GM20000 (cell line): ENCODE data around the gene SELENON.
A peak's percentile ranks its signal among the peaks of the same experiment; 100 is the strongest.

ENCODE experiments used
- DNase-seq: peaks from one replicate; pipeline ENCODE4 v3.0.0; 2012; ENCODE audit warnings: low spot score
- TF ChIP-seq, protein P1 (sequence below): IDR thresholded peaks from 2 replicates; pipeline ENCODE4 v1.5.1; 2012; ENCODE audit warnings: mild to moderate bottlenecking, control low read depth; ENCODE audit errors: extremely low read depth, missing control alignments

SELENON gene

DNA sequence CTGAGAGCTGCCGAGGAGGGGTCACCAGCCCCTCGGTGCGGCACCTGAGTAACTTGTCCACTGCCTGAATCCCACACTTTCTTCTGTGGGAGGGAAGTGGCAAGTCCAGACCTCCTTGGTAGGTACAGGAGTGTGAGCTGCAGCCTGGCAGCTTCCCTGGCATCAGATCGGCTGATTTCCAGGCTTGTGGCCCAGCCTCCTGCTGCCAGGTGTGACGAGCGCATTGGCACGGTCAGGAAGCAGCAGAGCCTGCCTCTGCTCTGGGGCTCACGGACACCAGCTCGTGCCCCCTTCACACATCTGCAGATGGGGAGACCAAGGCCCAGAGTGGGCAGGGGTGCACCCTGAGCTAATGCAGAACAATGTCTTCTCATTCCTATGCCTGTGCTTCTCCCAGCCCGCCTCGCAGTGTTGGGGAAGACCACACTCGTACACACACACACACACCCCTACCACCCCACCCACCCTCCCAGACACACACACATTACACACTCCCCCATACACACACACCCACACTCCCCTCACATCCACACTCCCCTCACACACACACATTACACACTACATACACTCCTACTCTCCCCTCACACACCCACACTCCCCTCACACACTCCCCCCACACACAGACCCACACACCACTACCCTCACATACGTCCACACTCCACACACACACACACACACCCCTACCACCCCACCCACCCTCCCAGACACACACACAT is 33.1 kb upstream of the SELENON start:
- DNase-seq: no peak

DNA sequence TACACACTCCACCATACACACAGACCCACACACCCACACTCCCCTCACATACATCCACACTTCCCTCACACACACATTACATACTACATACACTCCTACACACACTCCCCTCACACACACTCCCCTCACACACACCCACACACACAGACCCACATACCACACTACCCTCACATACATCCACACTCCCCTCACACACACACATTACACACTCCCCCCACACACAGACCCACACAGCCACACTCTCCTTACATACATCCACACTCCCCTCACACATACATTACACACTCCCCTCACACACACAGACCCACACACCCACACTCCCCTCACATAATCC is 32.6 kb upstream of the SELENON start:
- DNase-seq: no peak
- TF ChIP-seq, protein P1, sequence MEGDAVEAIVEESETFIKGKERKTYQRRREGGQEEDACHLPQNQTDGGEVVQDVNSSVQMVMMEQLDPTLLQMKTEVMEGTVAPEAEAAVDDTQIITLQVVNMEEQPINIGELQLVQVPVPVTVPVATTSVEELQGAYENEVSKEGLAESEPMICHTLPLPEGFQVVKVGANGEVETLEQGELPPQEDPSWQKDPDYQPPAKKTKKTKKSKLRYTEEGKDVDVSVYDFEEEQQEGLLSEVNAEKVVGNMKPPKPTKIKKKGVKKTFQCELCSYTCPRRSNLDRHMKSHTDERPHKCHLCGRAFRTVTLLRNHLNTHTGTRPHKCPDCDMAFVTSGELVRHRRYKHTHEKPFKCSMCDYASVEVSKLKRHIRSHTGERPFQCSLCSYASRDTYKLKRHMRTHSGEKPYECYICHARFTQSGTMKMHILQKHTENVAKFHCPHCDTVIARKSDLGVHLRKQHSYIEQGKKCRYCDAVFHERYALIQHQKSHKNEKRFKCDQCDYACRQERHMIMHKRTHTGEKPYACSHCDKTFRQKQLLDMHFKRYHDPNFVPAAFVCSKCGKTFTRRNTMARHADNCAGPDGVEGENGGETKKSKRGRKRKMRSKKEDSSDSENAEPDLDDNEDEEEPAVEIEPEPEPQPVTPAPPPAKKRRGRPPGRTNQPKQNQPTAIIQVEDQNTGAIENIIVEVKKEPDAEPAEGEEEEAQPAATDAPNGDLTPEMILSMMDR: no peak

More for the DNA sequence above, 33.1 kb upstream of the SELENON start:
- TF ChIP-seq, protein P1: no peak

DNA sequence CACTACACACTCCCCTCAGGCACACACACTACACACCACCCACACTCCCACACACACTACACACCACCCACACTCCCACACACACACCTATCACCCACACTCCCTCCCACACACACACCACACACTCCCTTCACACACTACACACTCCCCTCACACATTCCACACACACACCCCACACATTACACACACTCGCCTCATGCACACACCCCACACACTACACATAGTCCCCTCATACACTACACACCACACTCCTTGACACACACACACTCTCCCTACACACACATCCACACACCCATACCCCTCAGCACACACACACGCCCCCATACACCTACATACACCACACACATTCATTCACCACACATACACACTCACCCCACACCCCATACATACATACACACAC is 31.0 kb upstream of the SELENON start:
- DNase-seq: no peak
- TF ChIP-seq, protein P1: no peak

DNA sequence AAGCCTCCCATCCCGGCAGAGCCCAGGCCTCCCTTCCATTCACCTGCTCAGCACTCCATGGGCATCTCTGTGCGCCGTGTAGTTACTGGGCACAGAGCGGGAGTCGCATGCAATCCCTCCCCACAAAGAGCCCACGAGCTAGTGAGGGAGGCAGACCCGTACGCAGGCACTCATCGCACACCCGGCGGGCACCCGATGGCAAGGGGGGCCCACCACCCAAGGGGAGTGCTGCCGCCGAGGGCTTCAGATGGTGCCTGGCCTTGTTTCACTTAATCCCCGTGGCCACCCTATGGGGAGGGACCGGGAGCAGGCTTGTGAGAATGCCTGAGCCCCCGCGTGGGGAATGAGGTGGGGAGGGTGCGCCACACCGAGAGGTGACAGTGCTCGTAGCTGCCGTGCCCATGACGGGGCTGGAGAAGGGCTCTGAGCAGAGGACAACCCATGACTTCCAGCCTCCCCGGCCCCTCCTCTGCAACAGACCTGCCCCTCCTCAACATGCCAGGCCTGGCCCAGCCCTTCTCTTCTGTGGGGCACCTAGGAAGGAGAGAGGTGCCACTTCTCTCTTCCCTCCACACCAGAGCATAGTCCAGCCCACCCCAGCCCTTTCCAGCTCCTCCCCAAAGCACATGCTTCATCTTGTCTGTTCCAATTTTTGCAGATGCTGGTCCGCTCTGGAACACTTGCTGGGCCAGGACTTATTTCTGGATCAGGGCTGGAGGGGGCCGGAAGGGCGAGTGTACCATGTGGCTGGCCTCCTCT is 30.2 kb upstream of the SELENON start:
- TF ChIP-seq, protein P1: no peak
- DNase-seq: no peak

DNA sequence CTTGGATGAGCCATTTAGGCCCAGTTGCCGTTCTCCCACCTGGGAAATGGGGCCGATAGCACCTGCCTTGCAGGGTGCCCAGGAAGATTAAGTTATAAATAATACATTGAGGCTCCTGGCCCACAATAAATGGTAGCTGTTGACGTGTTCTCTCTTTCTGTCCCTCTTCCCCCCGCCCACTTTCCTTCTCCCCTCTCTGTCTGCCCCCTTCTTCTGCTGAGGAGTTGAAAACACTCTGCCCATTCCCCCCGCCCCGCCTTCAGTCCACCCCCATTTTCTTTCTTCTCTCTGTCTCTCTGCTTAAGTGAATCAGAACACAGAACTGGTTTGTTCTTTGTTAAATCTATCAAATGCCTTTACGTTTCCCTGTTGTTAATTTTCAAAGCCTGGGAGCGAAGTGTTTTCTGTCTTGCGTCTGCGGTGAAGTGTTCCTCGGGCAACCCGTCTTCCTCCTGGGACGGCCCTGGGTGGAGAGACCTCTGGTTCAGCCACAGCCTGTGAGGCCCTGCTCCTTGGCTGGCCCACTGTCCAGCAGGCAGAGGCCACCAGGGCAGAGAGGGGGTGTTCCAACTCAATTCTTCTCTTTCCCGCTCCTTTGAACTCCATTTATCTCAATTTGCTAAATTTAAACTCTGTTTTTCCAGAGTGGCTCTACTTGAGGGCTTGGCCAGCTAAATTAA is 29.3 kb upstream of the SELENON start:
- DNase-seq: no peak
- TF ChIP-seq, protein P1: no peak

DNA sequence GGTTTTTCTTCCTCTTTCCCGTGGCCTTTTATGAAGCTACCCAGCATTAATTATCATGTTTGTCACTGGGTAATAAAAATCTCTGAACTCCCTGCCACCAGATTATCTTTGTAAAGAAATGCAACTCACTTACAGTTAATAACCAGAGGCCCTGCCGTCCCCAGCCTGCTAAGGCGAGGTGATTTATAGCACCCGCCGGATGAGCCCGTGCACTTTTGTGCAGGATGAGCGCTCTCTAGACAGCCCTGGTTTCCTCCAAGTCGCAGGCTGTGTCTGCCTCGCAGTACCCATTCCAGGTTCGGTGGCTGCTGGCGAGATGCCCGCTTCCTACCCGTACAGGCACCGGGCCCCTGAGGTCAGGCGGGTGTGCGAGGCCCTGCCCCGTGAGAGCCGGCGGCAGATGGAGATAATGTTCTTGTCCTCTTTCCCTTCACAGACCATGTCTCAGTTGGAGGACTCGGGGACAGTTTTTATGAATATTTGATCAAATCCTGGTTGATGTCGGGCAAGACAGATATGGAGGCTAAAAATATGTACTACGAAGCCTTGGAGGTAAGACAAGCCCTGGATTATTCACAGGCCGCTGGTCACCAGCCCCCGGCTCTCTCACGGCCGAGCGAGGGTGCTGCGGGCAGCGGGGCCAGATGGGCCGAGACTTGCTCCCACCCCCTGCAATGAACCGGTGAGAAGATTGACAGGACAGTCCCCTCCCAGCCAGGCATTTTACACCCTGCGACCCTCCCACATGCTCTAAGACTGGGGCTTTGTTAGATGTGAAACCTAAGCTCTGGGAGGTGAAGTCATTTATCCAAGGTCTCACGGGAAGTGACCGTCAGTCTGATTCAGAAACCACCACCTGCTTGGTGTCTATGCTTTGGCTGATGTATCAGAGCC is 28.5 kb upstream of the SELENON start:
- TF ChIP-seq, protein P1: no peak
- DNase-seq: peak; percentile 54
